Glomerular endothelial cell (primary cell): ENCODE data around the gene FMN2. TPM values are rescaled to one million over a fixed set of nuclear protein-coding genes. Genes with fewer than 3 reads are reported as not detected.
"Not testable (repeated sequence)": the region's sequence is repeated elsewhere in the genome, so short reads cannot be mapped to it uniquely, and the experiment has no call there.

ENCODE experiments used
- DNase-seq: peaks from one replicate; pipeline ENCODE4 v3.0.0-alpha.2; 2011; ENCODE audit warnings: low read depth, low spot score; ENCODE audit errors: extremely low read depth
- total RNA-seq: library from RNA; depleted of rRNA; stranded (reverse); fragments of >200 nt; gene quantifications from 2 replicates; pipeline ENCODE4 v1.2.3, GENCODE V29; 2015

Gene FMN2
- total RNA-seq, 1 donor from 2014 or later, result 7.5 TPM

- no peak for DNase-seq
These were observed 42.9 kb downstream of the FMN2 start for GRCh38 chr1:240134596-240134995.

GRCh38 chr1:240136402-240136801 lies 44.7 kb downstream of the FMN2 start:
- no peak for DNase-seq

DNA sequence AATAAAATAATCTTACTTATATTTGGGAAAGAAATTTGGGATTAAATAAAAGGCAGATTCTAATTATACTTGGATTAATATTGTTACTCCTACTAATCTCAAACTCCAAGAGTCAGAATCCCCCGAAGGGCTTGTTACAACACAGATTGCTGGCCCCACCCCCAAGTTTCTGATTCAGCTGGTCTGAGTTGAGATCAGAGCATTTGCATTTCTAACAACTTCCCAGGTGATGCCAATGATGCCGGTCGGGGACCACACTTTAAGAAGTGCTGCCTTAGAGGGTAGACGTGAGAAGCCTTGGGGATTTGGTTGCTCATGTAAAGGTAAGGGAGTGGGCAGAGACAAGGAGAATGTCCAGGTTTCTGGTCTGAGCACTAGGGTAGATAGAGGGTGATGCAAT lies 47.2 kb downstream of the FMN2 start:
- DNase-seq, result no peak

GRCh38 chr1:240139511-240139910 lies 47.8 kb downstream of the FMN2 start:
- no peak for DNase-seq

DNA sequence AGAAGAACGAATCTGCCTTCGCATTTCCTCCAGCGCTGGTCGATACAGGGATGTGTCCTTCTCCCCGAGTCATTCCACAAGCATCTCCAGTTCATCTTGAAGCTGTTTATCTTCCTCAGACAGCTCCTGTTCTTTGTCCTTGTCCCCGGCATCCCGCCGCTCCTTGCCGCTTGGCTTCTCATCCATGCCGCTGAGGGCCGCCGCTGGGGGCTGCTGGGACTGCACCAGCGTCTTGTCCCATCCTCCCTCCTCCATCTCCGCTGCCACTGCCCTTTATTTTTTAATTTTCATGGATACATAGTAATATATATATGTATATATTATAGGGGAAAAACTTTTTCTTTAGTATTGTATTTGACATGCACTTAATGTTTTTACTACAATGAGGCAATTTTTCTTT lies 53.4 kb downstream of the FMN2 start:
- no peak for DNase-seq

DNA sequence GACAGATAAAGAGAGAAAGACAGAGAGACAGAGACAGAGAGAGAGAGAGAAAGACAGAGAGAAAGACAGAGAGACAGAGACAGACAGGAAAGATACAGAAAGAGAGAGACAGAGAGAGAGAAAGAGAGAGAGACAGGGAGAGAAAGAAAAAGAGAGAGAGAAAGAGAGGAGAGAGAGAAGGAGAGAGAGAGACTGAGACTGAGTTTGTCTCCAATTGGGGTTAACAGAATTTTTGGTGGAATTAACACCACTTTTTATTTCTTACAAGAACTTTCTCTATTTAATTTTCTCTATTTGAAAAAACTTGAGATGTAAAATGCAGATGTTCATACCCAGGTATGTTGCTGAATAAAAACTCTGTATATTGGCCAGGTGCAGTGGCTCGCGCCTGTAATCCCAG lies 56.6 kb downstream of the FMN2 start:
- no peak for DNase-seq

DNA sequence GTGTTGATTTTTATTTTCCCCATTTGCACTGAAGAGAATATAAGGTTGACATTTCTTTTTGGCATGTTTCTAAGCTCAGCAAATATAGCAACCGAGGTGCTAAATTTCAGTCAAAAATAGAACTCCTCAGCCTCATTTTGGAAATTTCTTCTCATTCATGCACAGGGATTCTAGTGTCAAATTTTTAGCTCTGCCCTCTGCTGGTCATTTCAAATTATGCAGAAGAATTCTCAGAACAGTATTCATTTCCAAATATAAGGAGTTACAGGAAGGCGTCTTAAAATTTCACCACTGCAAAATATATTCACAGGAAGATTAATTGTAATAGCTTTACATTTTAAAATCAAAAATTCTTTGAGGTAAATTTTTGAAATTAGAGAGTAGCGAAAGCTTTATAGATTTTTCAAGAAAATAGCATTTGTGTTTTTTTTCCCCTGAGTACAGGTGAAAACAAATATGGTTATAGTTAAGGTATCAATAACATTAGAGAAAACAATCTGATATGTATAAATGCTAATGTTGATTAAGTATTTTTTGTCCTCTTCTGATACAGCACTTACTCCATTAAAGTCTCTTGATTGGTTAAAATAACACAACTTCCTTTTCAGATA lies 57.9 kb downstream of the FMN2 start:
- peak; percentile 7 for DNase-seq

DNA sequence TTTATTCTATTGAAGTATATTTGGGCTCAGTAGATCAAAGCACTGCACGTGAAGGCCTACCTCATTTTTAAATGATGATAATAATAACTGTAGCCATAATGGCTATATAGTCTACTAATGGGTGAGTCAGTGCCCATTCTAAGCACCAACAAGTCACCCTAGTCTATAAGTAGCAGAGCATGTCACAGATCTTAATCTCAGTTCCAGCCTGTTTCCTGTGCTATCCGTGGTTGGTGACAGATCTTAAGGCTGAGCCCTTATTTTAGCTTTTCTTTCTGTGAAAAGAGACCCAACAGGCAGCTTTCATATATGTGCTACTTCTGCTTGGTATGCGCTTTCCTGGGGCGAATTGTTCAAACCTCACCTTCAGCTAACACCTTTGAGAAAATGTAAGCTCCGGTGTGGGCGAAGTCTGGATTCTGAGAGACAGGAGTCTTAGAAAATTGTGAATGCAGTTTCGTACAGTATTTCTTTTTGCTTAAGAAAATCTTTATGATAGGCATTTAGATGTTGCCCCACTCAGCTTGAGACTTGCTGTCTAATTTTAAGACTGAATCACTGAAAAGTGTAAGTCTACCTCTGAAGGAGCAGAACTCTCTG lies 59.6 kb downstream of the FMN2 start:
- no peak for DNase-seq

GRCh38 chr1:240152611-240153297 lies 61.1 kb downstream of the FMN2 start:
- DNase-seq, result no peak

- no peak for DNase-seq
These were observed 63.9 kb downstream of the FMN2 start for GRCh38 chr1:240155605-240156004.

GRCh38 chr1:240164742-240165141 lies 73.1 kb downstream of the FMN2 start:
- no peak for DNase-seq

- no peak for DNase-seq
These were observed 77.5 kb downstream of the FMN2 start for GRCh38 chr1:240169188-240169587.

GRCh38 chr1:240170266-240170665 lies 78.6 kb downstream of the FMN2 start:
- DNase-seq, result no peak

GRCh38 chr1:240170806-240171205 lies 79.1 kb downstream of the FMN2 start:
- no peak for DNase-seq

DNA sequence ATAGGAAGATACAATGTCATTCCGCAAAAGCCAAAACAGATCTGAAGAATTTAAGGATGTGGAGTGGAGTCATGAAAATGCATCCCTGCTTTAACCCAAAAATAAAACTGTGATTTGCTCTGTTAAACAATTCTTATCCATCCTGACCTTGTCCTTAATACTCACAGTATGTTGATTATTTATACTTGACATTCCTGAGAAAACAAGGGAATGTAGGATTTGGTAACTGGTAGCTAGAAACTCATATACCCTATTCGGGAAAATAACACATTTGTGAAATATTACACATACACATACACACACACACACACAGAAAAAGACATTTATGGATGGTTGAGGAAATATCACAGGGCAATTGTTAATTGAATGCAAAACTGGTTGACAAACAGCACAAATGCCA lies 80.2 kb downstream of the FMN2 start:
- DNase-seq, result no peak

DNA sequence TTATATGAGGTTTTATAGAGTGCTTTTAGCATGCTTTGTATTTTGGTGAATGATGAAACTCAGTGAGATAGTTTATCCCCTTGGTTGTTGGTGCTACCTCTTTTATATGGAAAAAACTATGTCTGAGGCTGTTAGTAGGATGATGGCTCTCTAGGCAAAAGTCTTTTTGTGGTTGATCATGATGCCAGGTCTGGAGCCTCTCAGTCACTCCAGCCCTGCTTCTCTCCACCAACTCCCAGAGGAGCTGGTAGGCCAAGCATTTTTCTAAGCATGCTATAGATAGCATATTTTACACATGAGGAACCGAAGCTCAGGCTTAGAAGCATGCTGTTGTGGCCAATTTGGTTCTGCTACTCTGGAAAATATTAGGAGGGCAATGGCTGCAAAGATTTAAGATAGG lies 82.2 kb downstream of the FMN2 start:
- DNase-seq, result no peak

DNA sequence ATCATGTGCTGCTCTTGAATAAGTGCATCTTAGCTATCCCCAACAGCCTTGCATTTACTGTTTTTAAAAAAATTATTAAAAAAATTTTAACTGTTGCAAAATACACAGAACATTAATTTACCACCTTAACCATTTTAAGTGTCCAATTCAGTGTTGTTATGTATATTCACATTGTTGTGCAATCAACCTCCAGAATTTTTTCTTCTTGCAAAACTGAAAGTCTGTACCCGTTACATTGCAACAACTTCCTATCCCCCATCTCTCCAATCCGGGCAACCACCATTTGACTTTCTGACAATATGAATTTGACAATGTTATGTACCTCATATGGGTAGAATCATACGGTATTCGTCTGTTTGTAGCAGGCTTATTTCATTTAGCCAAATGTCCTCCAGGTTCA lies 83.1 kb downstream of the FMN2 start:
- DNase-seq, result no peak

GRCh38 chr1:240178366-240178765 lies 86.7 kb downstream of the FMN2 start:
- DNase-seq, result no peak

DNA sequence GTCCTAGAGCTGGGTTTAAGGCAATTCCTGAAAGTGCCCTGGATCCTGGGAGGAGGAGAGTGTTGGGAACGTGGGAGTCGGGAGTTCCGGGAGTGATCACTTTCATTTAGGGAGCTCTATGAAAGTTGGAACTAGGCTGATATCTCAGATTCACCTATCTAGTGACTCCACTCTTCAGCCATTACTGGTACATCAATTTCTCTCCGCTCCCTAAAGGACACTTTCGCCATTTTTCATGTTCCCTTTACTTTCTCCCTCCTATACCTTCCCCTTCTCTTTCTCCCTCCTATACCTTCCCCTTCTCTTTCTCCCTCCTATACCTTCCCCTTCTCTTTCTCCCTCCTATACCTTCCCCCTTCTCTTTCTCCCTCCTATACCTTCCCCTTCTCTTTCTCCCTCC lies 93.0 kb downstream of the FMN2 start:
- DNase-seq, result not testable (repeated sequence)

DNA sequence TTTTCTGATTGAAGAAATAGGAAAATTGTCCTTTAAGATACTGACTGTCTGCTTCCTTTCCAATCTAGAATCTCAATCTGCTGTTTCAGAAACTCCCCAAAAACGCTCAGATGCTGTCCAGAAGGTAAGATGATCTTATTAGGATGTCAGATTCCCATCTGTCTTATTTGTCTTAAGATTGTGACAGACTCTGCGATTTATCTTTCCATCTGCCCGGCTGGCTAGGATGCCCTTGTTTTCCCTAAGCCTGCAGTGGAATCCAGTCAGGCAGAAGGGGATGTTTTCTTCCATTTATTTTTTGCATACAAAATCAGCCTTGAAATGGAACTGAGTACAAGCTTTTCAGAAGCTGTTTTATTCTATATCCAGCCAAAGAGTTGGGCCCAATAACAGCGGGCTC lies 96.5 kb downstream of the FMN2 start:
- no peak for DNase-seq

- no peak for DNase-seq
These were observed 97.8 kb downstream of the FMN2 start for GRCh38 chr1:240189386-240189989.

DNA sequence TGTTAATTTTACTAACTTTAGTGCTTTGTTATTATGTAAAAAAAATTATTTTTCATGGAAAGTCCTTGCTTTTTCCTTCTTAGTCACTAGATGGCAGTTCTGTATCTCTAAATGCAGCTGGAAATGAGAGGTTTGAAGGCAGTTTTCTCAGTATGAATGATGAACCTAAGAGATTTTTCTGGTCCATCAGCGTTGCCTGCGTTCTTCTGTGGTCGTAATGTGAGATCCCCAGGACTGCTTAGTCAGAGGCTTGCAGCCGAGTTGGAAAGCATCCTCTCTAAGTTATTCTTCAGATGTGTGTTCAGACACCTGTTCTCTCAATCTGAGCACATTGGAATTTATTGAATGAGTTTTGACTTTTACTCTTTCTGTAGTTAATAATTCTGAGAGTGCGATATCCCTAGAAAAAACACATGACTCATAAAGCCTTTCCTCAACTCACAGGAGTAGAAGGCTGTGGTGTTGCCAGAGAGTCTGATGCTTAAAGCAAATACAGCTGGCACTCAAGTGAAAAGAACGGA lies 99.3 kb downstream of the FMN2 start:
- no peak for DNase-seq
